Activated CD8-positive, alpha-beta memory T cell treated with anti-CD3 and anti-CD28 coated beads for 1 hour (primary cell): ENCODE measurements around the gene PABPN1L.

Experiments used
- DNase-seq, 2 donors: peaks; one replicate each; pipeline ENCODE4 v3.0.0-alpha.2; 2020; ENCODE audit warnings: low read depth in 1 of 2; ENCODE audit errors: extremely low read depth in 1 of 2

The PABPN1L gene

GRCh38 chr16:88814144-88814502 is 52.3 kb downstream of the PABPN1L start:
- DNase-seq: no peak
